GM18873 (cell line): ENCODE results near the gene SIPA1L3.
"Not testable (repeated sequence)": the region's sequence is repeated elsewhere in the genome, so short reads cannot be mapped to it uniquely, and the experiment has no call there.

Experiments used
- ATAC-seq: cut with Tn5 transposase; IDR thresholded peaks from one replicate; pipeline ENCODE4 v1.9.1; 2021; ENCODE audit warnings: mild to moderate bottlenecking, moderate library complexity, moderate number of reproducible peaks; ENCODE audit not compliant: unreplicated experiment, low FRiP score

The SIPA1L3 gene

GRCh38 chr19:37909661-37910199 is 2.7 kb downstream of the SIPA1L3 start:
- no peak for ATAC-seq

GRCh38 chr19:37914908-37915307 is 7.9 kb downstream of the SIPA1L3 start:
- peak; percentile 42 for ATAC-seq

- ATAC-seq, result no peak
Observed at GRCh38 chr19:37920591-37921450, 13.8 kb downstream of the SIPA1L3 start.

- not testable (repeated sequence) for ATAC-seq
Observed at GRCh38 chr19:37924573-37924972, 17.6 kb downstream of the SIPA1L3 start.

GRCh38 chr19:37925212-37925611 is 18.2 kb downstream of the SIPA1L3 start:
- ATAC-seq, result no peak

- no peak for ATAC-seq
Observed at GRCh38 chr19:37926255-37926654, 19.2 kb downstream of the SIPA1L3 start.

- no peak for ATAC-seq
Observed at GRCh38 chr19:37926711-37927110, 19.7 kb downstream of the SIPA1L3 start.

- ATAC-seq, result no peak
Observed at GRCh38 chr19:37928527-37929286, 21.7 kb downstream of the SIPA1L3 start.

- ATAC-seq, result no peak
Observed at GRCh38 chr19:37929355-37929923, 22.4 kb downstream of the SIPA1L3 start.

- no peak for ATAC-seq
Observed at GRCh38 chr19:37930416-37930815, 23.4 kb downstream of the SIPA1L3 start.

- ATAC-seq, result no peak
Observed at GRCh38 chr19:37931881-37932655, 25.1 kb downstream of the SIPA1L3 start.

- ATAC-seq, result no peak
Observed at GRCh38 chr19:37932985-37933936, 26.3 kb downstream of the SIPA1L3 start.

- no peak for ATAC-seq
Observed at GRCh38 chr19:37933937-37934358, 26.9 kb downstream of the SIPA1L3 start.

- no peak for ATAC-seq
Observed at GRCh38 chr19:37935341-37935740, 28.3 kb downstream of the SIPA1L3 start.

GRCh38 chr19:37936166-37936565 is 29.2 kb downstream of the SIPA1L3 start:
- no peak for ATAC-seq

- ATAC-seq, result no peak
Observed at GRCh38 chr19:37936886-37937285, 29.9 kb downstream of the SIPA1L3 start.

GRCh38 chr19:37938353-37938752 is 31.3 kb downstream of the SIPA1L3 start:
- no peak for ATAC-seq

- ATAC-seq, result no peak
Observed at GRCh38 chr19:37941782-37942515, 34.9 kb downstream of the SIPA1L3 start.
